GM18868 (cell line): ENCODE results near the gene SPATS2.
"Not testable (repeated sequence)": the region's sequence is repeated elsewhere in the genome, so short reads cannot be mapped to it uniquely, and the experiment has no call there.

Source experiments
- ATAC-seq: cut with Tn5 transposase; IDR thresholded peaks from one replicate; pipeline ENCODE4 v1.9.1; 2021; ENCODE audit warnings: mild to moderate bottlenecking, moderate library complexity; ENCODE audit not compliant: unreplicated experiment

SPATS2 gene

GRCh38 chr12:49367381-49368239 lies at the start of gene SPATS2:
SPATS2 (plus strand) TSS chr12:49367462; CDS start chr12:49461013, 93,551 bp downstream.
- ATAC-seq, result no peak

DNA sequence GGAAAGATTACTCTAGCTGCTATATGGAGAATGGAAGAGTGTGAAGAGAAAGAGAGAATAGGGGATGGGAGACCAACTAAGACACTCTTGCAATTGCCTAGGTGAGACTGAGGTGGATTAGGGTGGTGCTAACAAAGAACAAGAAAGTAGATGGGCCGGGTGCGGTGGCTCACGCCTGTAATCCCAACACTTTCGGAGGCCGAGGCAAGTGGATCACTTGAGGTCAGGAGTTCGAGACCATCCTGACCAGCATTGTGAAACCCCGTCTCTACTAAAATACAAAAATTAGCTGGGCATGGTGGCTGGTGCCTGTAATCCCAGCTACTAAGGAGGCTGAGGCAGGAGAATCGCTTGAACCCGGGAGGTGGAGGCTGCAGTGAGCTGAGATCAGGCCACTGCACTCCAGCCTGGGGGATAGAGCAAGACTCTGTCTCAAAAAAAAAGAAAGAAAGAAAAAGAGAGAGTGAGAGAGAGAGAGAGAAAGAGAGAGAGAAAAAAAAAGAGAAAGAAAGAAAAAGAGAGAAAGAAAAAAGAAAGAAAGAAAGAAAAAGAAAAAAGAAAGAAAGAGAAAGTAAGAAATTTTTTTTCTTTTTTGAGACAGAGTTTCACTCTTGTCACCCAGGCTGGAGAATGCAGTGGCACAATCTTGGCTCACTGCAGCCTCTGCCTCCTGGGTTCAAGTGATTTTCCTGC lies 46.7 kb upstream of the SPATS2 start:
- ATAC-seq, result not testable (repeated sequence)

GRCh38 chr12:49322367-49322707 lies 44.9 kb upstream of the SPATS2 start:
- no peak for ATAC-seq

DNA sequence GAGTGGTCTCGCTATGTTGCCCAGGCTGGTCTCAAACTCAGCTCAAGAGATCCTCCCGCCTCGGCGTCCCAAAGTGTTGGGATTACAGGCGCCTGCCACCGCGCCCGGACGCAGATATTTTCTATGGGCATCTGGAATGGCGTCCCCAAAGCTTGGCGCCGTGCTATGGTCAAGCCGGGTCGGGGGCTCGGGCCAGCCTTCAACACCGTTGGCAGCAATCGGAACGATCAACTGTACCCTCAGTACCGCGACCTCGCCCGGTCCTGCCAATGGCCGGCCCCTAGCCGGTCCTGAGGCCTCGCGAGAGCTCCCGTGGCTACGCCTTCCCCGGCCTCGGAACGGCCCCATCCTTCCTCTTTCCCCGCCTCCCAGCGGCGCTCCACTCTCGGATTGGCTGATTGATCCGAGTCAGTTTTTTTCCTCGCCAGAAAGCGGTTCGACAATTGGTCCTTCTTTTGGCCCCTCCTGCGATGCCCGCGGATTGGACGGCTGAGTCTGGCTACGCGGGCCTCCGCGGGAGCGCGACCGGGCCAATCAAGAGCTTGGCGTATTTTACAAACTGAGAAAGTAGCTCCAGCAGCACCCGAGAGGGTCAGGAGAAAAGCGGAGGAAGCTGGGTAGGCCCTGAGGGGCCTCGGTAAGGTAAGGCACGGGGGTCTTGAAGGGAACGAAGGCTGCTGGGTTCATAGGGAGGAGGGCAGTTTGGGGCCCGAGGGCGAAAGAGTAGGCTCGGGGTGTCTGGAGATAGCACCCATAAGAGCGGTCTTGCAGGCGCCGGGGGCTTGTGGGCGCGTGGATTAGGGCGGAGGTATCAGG lies 44.3 kb upstream of the SPATS2 start, which contains the start of gene TROAP:
Gene TROAP, plus strand, starts transcription at position 548 of the 816 bp plus-strand sequence. CDS start 354 bp downstream, outside the sequence.
- ATAC-seq, result peak; percentile 97

GRCh38 chr12:49323524-49324097 lies 43.7 kb upstream of the SPATS2 start:
- no peak for ATAC-seq

DNA sequence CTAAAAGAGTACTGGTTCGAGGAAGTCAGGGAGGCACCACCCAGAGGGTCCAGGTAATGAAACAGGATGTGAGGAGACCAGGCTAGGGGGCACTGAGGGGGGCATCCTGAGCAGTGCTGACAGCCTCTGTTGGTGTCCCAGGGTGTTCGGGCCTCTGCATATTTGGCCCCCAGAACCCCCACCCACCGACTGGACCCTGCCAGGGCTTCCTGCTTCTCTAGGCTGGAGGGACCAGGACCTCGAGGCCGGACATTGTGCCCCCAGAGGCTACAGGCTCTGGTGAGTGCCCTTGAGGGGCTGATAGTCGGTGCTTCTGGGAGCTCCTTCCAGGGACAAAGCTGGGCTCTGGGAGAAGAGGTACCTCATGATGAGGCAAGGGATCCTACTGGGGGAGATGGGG lies 41.7 kb upstream of the SPATS2 start:
- no peak for ATAC-seq

DNA sequence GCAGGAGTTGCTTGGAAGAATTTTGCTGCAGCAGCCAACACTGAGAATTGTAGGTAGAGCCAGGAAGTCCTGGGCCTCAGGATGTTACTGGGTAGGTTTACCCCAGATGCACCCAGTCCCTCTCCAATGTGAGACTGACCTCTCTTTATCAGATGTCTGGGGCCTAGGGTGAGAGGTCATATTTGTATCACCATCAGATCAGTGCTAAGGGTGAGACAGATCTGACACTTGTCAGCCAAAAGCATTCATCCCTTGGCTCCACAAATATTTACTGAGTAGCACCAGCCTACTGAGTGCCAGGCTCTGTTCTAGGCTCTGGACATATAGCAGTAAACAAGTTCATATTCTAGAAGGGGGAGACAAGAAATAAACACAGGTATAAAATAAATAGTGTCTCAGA lies 39.9 kb upstream of the SPATS2 start:
- ATAC-seq, result no peak

- no peak for ATAC-seq
Measured at GRCh38 chr12:49327887-49328286, 39.4 kb upstream of the SPATS2 start.

- no peak for ATAC-seq
Measured at GRCh38 chr12:49328816-49329215, 38.4 kb upstream of the SPATS2 start.

- no peak for ATAC-seq
Measured at GRCh38 chr12:49330032-49330619, 37.1 kb upstream of the SPATS2 start.

GRCh38 chr12:49330631-49331379 lies 36.5 kb upstream of the SPATS2 start:
- ATAC-seq, result no peak

- ATAC-seq, result no peak
Measured at GRCh38 chr12:49331380-49332222, 35.7 kb upstream of the SPATS2 start.

DNA sequence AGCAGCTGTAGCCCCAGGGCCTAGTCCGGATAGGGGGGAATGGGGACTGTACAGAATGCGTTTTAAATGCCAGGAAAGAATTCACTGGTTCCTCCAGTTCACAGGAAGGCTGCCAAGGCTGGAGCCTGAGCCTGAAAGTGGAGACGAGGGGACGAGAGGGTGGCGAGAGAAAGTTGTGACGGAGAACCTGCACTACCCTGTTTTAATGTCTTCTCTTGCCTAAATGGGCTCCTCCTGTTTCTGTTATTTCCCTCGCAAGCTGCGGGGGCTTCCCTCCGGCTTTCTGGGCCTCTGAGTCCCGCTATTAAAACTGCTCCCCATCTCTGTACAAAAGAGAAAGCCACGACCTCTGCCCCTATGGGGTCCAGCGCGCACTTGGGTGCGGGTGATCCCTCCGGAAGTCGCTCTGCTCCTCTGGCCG lies 34.8 kb upstream of the SPATS2 start:
- no peak for ATAC-seq

- ATAC-seq, result no peak
Measured at GRCh38 chr12:49332891-49333371, 34.3 kb upstream of the SPATS2 start.

- not testable (repeated sequence) for ATAC-seq
Measured at GRCh38 chr12:49333778-49334177, 33.5 kb upstream of the SPATS2 start.

DNA sequence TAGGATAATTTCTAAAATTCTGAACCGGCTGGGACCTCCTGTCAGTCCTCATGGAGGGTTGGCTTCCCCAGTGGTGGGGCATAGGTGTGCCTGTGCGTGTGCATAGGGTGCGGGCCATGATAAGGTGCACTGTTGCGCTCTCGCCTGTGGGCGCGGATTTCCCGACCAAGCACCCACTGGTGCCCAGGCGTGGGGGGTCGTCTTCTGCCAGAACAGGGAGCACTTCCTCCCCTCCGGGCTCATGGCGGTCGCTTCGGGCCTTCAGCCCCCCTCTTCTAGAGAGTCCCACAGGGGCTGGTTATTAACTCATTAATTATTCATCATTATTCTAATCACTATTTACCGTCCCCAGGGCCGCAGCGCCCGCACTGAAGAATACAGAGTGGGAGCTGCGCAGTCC lies 33.0 kb upstream of the SPATS2 start:
- ATAC-seq, result no peak

GRCh38 chr12:49334681-49335080 lies 32.6 kb upstream of the SPATS2 start:
- no peak for ATAC-seq

DNA sequence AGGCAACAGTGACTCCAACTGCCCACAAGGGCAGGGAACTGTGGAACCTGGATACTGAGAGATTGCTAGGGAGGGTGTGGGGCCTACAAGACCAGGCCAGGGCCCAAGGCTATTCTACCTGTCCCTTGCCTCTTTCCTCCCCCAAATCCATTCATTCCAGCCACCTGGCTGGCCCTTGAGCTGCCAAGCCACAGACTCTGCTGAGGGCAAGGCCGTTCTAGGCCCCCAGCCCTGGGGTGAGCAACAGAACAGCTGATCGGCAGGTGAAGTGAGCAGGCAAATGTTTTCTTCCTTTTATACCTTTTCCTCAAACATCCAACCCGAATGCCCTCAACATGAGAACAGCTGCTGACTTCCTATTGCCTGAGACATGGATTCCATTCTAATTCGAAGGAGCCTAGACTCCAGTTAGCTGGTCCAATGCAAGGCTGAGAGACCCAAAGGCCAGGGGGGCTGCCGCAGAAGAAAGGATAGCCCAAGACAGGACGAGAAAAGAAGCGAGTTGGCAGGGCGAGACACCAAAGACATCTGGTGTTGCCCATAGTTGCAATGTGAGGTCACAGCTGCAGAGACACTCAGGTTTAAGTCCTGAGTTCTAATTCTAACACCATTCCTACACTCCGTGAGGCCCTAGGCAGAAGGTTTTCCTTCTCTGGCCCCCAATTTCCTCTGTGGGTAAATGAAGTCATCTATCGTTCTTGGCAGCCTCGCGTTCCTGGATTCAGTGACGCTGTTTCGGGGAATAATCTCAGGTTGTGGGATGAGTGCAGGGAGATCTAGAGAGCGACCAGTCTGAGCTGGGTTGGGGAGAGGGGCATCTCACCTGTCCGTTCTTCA lies 31.9 kb upstream of the SPATS2 start:
- no peak for ATAC-seq
